Left renal cortex interstitium (tissue), 4 donors: ENCODE measurements around the gene EMILIN3. TPM values are rescaled to one million over a fixed set of nuclear protein-coding genes. Genes with fewer than 3 reads are reported as not detected.

Source experiments
- DNase-seq, 4 donors: peaks; one replicate each; pipeline ENCODE4 v3.0.0-alpha.2; 2013; ENCODE audit warnings: low read depth in 4 of 4, low spot score in 2 of 4, missing footprints in 1 of 4
- polyA plus RNA-seq, 4 donors: library from polyadenylated mRNA; unstranded; fragments of 120-200 nt; gene quantifications; one replicate each; pipeline ENCODE4 v1.2.1, GENCODE V29; 2013; ENCODE audit not compliant: insufficient read length in 4 of 4

Gene EMILIN3
- polyA plus RNA-seq, 4 donors: 7.3 to 12.6 (median 9.7) TPM

GRCh38 chr20:41349943-41350342, 16.7 kb downstream of the EMILIN3 start:
- no peak for DNase-seq

GRCh38 chr20:41349266-41349665, 17.4 kb downstream of the EMILIN3 start:
- no peak for DNase-seq

- no peak for DNase-seq
Measured at GRCh38 chr20:41348430-41349172, 18.0 kb downstream of the EMILIN3 start.

GRCh38 chr20:41347523-41348429, 18.8 kb downstream of the EMILIN3 start:
- no peak for DNase-seq

- no peak for DNase-seq
Measured at GRCh38 chr20:41345729-41346067, 20.9 kb downstream of the EMILIN3 start.

- DNase-seq: no peak
Measured at GRCh38 chr20:41344938-41345728, 21.5 kb downstream of the EMILIN3 start.

GRCh38 chr20:41344477-41344876, 22.1 kb downstream of the EMILIN3 start:
- DNase-seq: no peak

- no peak for DNase-seq
Measured at GRCh38 chr20:41342474-41343464, 23.8 kb downstream of the EMILIN3 start.

GRCh38 chr20:41340327-41341055, 26.1 kb downstream of the EMILIN3 start, which contains the start of gene LPIN3:
Gene LPIN3 (plus strand): TSS chr20:41340821. CDS start chr20:41345804, 4,983 bp downstream.
- DNase-seq: peak in 3 of 4 donors; percentile 66 to 73 (median 68)

- peak in 3 of 4 donors; percentile 46 to 60 (median 56) for DNase-seq
Measured at GRCh38 chr20:41339957-41340326, 26.7 kb downstream of the EMILIN3 start.

- DNase-seq: no peak
Measured at GRCh38 chr20:41336711-41337492, 29.7 kb downstream of the EMILIN3 start.

GRCh38 chr20:41335591-41335990, 31.0 kb downstream of the EMILIN3 start:
- no peak for DNase-seq

GRCh38 chr20:41334443-41335421, 31.9 kb downstream of the EMILIN3 start:
- no peak for DNase-seq

- no peak for DNase-seq
Measured at GRCh38 chr20:41334036-41334435, 32.6 kb downstream of the EMILIN3 start.

- DNase-seq: no peak
Measured at GRCh38 chr20:41331731-41332130, 34.9 kb downstream of the EMILIN3 start.

- DNase-seq: no peak
Measured at GRCh38 chr20:41330941-41331340, 35.7 kb downstream of the EMILIN3 start.

GRCh38 chr20:41330343-41330720, 36.3 kb downstream of the EMILIN3 start:
- DNase-seq: no peak
